GM23338 (cell line): ENCODE data around the gene LNX2. TPM values are rescaled to one million over a fixed set of nuclear protein-coding genes. Genes with fewer than 3 reads are reported as not detected.
A peak's percentile ranks its signal among the peaks of the same experiment; 100 is the strongest.

Experiments used
- ATAC-seq: fragments of 200-7000 bp; cut with Tn5 transposase; 3 replicates; pipeline ENCODE4 v1.9.1; 2020
- DNase-seq: peaks from one replicate; pipeline ENCODE4 v3.0.0-alpha.2; 2015; ENCODE audit warnings: low spot score
- H2AFZ ChIP-seq: fragments of 200-600 bp; sonication (generic); 2 replicates; pipeline ENCODE4 v1.8.0; 2016; ENCODE audit warnings: antibody characterized with exemption, mild to moderate bottlenecking, moderate library complexity
- H3F3A ChIP-seq: fragments of 200-600 bp; sonication (generic); replicated peaks from 2 replicates; pipeline ENCODE4 v1.8.0; 2017; ENCODE audit warnings: antibody characterized with exemption, mixed run types, low read depth
- H3K27ac ChIP-seq: fragments of 200-600 bp; sonication (generic); 2 replicates; pipeline ENCODE4 v1.6.1; 2016; ENCODE audit warnings: low read depth
- H3K27me3 ChIP-seq: fragments of 200-600 bp; sonication (generic); 2 replicates; pipeline ENCODE4 v1.8.0; 2016; ENCODE audit warnings: mild to moderate bottlenecking, mixed run types, moderate library complexity; ENCODE audit not compliant: insufficient read depth
- H3K36me3 ChIP-seq: fragments of 200-600 bp; sonication (generic); 2 replicates; pipeline ENCODE4 v1.8.0; 2016; ENCODE audit warnings: mild to moderate bottlenecking; ENCODE audit not compliant: insufficient read depth
- H3K4me1 ChIP-seq: fragments of 200-600 bp; sonication (generic); 2 replicates; pipeline ENCODE4 v1.8.0; 2016; ENCODE audit warnings: mild to moderate bottlenecking, moderate library complexity; ENCODE audit not compliant: insufficient read depth
- H3K4me2 ChIP-seq: fragments of 200-600 bp; sonication (generic); 2 replicates; pipeline ENCODE4 v1.7.1; 2017; ENCODE audit warnings: mixed run types
- H3K4me3 ChIP-seq: fragments of 200-600 bp; sonication (generic); 2 replicates; pipeline ENCODE4 v1.6.1; 2016; ENCODE audit warnings: mixed run types
- H3K79me2 ChIP-seq: fragments of 200-600 bp; sonication (generic); replicated peaks from 2 replicates; pipeline ENCODE4 v1.8.0; 2017; ENCODE audit warnings: mild to moderate bottlenecking; ENCODE audit not compliant: insufficient read depth
- H3K9me2 ChIP-seq: fragments of 200-600 bp; sonication (generic); 2 replicates; pipeline ENCODE4 v1.8.0; 2017; ENCODE audit not compliant: insufficient read depth
- H4K20me1 ChIP-seq: fragments of 200-600 bp; sonication (generic); replicated peaks from 2 replicates; pipeline ENCODE4 v1.8.0; 2017; ENCODE audit warnings: mild to moderate bottlenecking; ENCODE audit not compliant: insufficient read depth
- H3K27ac Mint-ChIP-seq: 2 replicates; pipeline ENCODE4 v1.8.0; 2020; ENCODE audit warnings: inconsistent platforms, mild to moderate bottlenecking, moderate library complexity, mixed read lengths
- H3K27me3 Mint-ChIP-seq: 3 replicates; pipeline ENCODE4 v1.8.0; 2022; ENCODE audit warnings: low read depth, mild to moderate bottlenecking, moderate library complexity, mixed read lengths, inconsistent platforms; ENCODE audit not compliant: insufficient read depth, poor library complexity
- H3K36me3 Mint-ChIP-seq: 3 replicates; pipeline ENCODE4 v1.8.0; 2021; ENCODE audit warnings: low read depth, mild to moderate bottlenecking, inconsistent platforms, moderate library complexity, mixed read lengths
- H3K4me1 Mint-ChIP-seq: 3 replicates; pipeline ENCODE4 v1.8.0; 2020; ENCODE audit warnings: mild to moderate bottlenecking, inconsistent platforms, mixed read lengths
- H3K4me3 Mint-ChIP-seq: 3 replicates; pipeline ENCODE4 v1.8.0; 2021; ENCODE audit warnings: moderate library complexity, mild to moderate bottlenecking, inconsistent platforms, mixed read lengths
- H3K9me3 Mint-ChIP-seq: 3 replicates; pipeline ENCODE4 v1.8.0; 2020; ENCODE audit warnings: moderate library complexity, mild to moderate bottlenecking, inconsistent platforms, mixed read lengths
- CREB1 ChIP-seq: fragments of 250-450 bp; sonication (Bioruptor Pico); IDR thresholded peaks from 2 replicates; pipeline ENCODE4 v1.5.0; 2020; ENCODE audit warnings: low read depth, mild to moderate bottlenecking, moderate library complexity
- ETS1 ChIP-seq: IDR thresholded peaks from 2 replicates; pipeline ENCODE4 v1.6.1; 2016; ENCODE audit warnings: antibody characterized with exemption
- EZH2 ChIP-seq: fragments of 200-600 bp; sonication (generic); IDR thresholded peaks from one replicate; pipeline ENCODE4 v1.8.0; 2017; ENCODE audit warnings: antibody characterized with exemption, mild to moderate bottlenecking, low read depth; ENCODE audit not compliant: unreplicated experiment
- EZH2phosphoT487 ChIP-seq: fragments of 200-600 bp; sonication (generic); IDR thresholded peaks from one replicate; pipeline ENCODE4 v1.8.1; 2018; ENCODE audit warnings: antibody characterized with exemption; ENCODE audit not compliant: unreplicated experiment
- JUNB ChIP-seq: IDR thresholded peaks from one replicate; pipeline ENCODE4 v1.6.1; 2016; ENCODE audit warnings: antibody characterized with exemption; ENCODE audit not compliant: unreplicated experiment
- NANOG ChIP-seq: IDR thresholded peaks from 2 replicates; pipeline ENCODE4 v1.6.1; 2016; ENCODE audit warnings: antibody characterized with exemption, borderline replicate concordance
- POLR2AphosphoS5 ChIP-seq: IDR thresholded peaks from 2 replicates; pipeline ENCODE4 v1.6.1; 2016; ENCODE audit warnings: antibody characterized with exemption, low read depth
- ZNF114 ChIP-seq: fragments of 250-450 bp; sonication (Bioruptor Pico); IDR thresholded peaks from 2 replicates; pipeline ENCODE4 v1.5.0; 2020; ENCODE audit warnings: mild to moderate bottlenecking, moderate library complexity
- ZNF331 ChIP-seq: fragments of 250-450 bp; sonication (Bioruptor Pico); IDR thresholded peaks from 2 replicates; pipeline ENCODE4 v1.5.0; 2020; ENCODE audit warnings: low read depth, mild to moderate bottlenecking, moderate library complexity
- ZNF462 ChIP-seq: fragments of 250-450 bp; sonication (Bioruptor Pico); IDR thresholded peaks from 2 replicates; pipeline ENCODE4 v1.5.0; 2020; ENCODE audit warnings: mild to moderate bottlenecking, moderate library complexity
- polyA plus RNA-seq: library from polyadenylated mRNA; unstranded; fragments of >200 nt; fragmentation: Nextera tagmentation; extraction: Ambion mirVana; gene quantifications from 2 replicates; pipeline ENCODE4 v1.2.1, GENCODE V29; 2016
- total RNA-seq: library from RNA; depleted of rRNA; stranded (reverse); fragments of >200 nt; shearing (Covaris generic); gene quantifications from 2 replicates; pipeline ENCODE4 v1.2.3, GENCODE V29; 2014
- TF ChIP-seq, protein P1 (sequence below): IDR thresholded peaks from one replicate; pipeline ENCODE4 v1.6.1; 2018; ENCODE audit warnings: antibody characterized with exemption; ENCODE audit not compliant: unreplicated experiment

Gene LNX2
- total and polyA plus RNA-seq, 2 experiments from 2014 or later = 3.7 to 18.0 TPM

GRCh38 chr13:27599845-27600553, 20.3 kb downstream of the LNX2 start:
- DNase-seq (peak; percentile 41), ATAC-seq (peak; percentile 52)
- no peaks in the 10 kb centered on the region for H3K9me3 Mint-ChIP-seq
- no peak overlapping the region; the same call in 1 of the 2 replicates for H3K27ac Mint-ChIP-seq
- peaks cover 33% of the 10 kb centered on the region for H4K20me1 ChIP-seq
- H3K27me3 Mint-ChIP-seq = no peaks in the 10 kb centered on the region
- no peaks in the 10 kb centered on the region for H3F3A ChIP-seq
- no peak overlapping the region for H3K27ac ChIP-seq
- H2AFZ ChIP-seq = no peak overlapping the region
- H3K79me2 ChIP-seq = peaks cover 95% of the 10 kb centered on the region
- H3K27me3 ChIP-seq = no peaks in the 10 kb centered on the region
- H3K36me3 Mint-ChIP-seq = no peaks in the 10 kb centered on the region
- H3K4me3 ChIP-seq = no peak overlapping the region
- H3K4me1 ChIP-seq = peaks cover 31% of the 10 kb centered on the region
- H3K9me2 ChIP-seq = no peaks in the 10 kb centered on the region
- no peaks in the 10 kb centered on the region for H3K36me3 ChIP-seq
- TF ChIP-seq ZNF331 (CRISPR knock-in tag) (no peak), ZNF114 (CRISPR knock-in tag) (no peak), ETS1 (no peak), EZH2 (no peak), NANOG (no peak), EZH2phosphoT487 (no peak), JUNB (no peak), POLR2AphosphoS5 (no peak), CREB1 (CRISPR knock-in tag) (no peak), ZNF462 (CRISPR knock-in tag) (no peak)
- TF ChIP-seq, protein P1, sequence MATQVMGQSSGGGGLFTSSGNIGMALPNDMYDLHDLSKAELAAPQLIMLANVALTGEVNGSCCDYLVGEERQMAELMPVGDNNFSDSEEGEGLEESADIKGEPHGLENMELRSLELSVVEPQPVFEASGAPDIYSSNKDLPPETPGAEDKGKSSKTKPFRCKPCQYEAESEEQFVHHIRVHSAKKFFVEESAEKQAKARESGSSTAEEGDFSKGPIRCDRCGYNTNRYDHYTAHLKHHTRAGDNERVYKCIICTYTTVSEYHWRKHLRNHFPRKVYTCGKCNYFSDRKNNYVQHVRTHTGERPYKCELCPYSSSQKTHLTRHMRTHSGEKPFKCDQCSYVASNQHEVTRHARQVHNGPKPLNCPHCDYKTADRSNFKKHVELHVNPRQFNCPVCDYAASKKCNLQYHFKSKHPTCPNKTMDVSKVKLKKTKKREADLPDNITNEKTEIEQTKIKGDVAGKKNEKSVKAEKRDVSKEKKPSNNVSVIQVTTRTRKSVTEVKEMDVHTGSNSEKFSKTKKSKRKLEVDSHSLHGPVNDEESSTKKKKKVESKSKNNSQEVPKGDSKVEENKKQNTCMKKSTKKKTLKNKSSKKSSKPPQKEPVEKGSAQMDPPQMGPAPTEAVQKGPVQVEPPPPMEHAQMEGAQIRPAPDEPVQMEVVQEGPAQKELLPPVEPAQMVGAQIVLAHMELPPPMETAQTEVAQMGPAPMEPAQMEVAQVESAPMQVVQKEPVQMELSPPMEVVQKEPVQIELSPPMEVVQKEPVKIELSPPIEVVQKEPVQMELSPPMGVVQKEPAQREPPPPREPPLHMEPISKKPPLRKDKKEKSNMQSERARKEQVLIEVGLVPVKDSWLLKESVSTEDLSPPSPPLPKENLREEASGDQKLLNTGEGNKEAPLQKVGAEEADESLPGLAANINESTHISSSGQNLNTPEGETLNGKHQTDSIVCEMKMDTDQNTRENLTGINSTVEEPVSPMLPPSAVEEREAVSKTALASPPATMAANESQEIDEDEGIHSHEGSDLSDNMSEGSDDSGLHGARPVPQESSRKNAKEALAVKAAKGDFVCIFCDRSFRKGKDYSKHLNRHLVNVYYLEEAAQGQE = no peak
- H3K4me1 Mint-ChIP-seq = peaks cover 27% of the 10 kb centered on the region
- no peak overlapping the region for H3K4me3 Mint-ChIP-seq
- no peak overlapping the region for H3K4me2 ChIP-seq
